Umbilical cord (tissue), 2 donors: ENCODE results near the gene SOWAHD. TPM values are rescaled to one million over a fixed set of nuclear protein-coding genes. Genes with fewer than 3 reads are reported as not detected.
"Not testable (repeated sequence)": the region's sequence is repeated elsewhere in the genome, so short reads cannot be mapped to it uniquely, and the experiment has no call there.

ENCODE experiments used
- DNase-seq: peaks from one replicate; pipeline ENCODE4 v3.0.0-alpha.2; 2015; ENCODE audit warnings: low spot score
- total RNA-seq: library from RNA; depleted of rRNA; stranded (reverse); fragments of >200 nt; gene quantifications from one replicate; pipeline ENCODE4 v1.2.3, GENCODE V29; 2014; ENCODE audit warnings: low replicate concordance; ENCODE audit not compliant: insufficient read depth

Gene SOWAHD
- total RNA-seq, 1 donor from 2014 or later = 0.72 TPM

GRCh38 chrX:119758731-119759247 lies 401 bp downstream of the SOWAHD start:
- no peak for DNase-seq

DNA sequence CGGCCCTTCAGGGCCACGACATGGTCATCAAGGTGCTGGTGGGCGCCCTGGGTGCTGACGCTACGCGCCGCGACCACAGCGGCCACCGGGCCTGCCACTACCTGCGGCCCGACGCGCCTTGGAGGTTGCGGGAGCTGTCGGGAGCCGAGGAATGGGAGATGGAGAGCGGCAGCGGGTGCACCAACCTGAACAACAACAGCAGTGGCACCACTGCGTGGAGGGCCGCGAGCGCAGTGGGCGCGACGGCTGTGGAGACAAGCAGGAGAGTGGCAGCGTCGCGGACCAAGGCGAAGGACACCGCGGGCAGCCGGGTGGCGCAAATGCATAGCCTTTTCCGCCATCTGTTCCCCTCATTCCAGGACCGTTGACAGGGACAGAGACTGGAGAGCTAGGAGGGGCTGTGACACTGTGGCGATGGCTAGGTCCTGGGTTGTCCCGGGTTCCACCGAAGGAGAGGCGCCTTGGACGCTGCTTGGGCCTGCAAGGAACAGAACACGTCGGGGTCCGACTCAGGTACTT lies 919 bp downstream of the SOWAHD start:
- no peak for DNase-seq

DNA sequence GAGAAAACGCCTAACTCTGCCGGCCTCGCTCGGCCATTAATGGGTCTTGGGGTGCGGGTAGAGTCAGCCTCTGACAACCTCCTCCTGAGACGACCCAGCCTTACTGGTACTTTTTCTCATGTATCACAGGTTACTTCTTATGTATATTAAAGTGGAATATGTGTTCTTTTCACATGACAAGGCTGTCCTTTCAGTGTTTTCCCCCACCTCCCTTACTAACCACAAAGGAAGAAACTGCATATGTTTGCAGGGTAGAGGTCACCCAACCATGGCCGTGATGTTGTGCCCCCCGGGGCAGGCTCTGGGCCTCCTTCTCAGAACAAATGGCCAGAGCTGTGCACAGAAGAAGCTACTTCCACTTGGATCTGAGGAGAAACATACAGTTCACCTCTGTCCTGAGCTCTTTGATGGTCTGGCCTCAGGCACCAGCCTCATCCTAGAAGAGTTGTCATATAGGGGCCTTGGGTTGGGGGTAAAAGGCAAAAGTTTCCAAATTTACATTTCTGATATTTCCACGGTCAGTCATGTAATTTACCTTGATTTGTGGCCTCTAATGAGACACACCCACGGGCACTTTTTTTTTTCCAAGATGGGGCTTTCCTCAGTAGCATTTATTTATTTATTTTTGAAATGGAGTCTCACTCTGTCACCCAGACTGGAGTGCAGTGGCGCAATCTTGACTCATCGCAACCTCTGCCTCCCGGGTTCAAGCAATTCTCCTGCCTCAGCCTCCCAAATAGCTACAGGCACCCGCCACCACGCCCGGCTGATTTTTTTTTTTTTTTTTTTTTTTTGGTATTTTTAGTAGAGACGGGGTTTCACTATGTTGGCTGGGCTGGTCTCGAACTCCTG lies 1.9 kb downstream of the SOWAHD start:
- no peak for DNase-seq

DNA sequence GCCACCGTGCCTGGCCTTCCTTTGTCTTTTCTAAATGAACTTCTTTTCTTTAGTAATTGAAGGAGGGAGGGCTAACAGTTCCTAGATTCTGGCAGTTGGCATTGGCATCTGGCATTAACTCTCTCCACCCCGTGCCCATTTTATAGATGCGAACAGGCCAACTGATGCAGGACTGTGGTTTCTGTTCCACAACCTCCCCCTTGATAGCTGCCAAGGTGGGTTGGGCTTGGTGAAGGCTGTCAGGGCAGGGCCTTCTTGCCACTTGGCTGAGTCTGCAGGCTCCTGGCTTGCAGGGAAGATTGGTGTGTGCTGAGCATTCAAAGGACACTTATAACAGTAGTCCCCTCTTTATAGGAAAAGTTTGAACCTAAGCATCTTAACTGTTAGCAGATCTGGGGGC lies 4.3 kb downstream of the SOWAHD start:
- no peak for DNase-seq

GRCh38 chrX:119763181-119763580 lies 4.8 kb downstream of the SOWAHD start:
- DNase-seq = peak; percentile 13

DNA sequence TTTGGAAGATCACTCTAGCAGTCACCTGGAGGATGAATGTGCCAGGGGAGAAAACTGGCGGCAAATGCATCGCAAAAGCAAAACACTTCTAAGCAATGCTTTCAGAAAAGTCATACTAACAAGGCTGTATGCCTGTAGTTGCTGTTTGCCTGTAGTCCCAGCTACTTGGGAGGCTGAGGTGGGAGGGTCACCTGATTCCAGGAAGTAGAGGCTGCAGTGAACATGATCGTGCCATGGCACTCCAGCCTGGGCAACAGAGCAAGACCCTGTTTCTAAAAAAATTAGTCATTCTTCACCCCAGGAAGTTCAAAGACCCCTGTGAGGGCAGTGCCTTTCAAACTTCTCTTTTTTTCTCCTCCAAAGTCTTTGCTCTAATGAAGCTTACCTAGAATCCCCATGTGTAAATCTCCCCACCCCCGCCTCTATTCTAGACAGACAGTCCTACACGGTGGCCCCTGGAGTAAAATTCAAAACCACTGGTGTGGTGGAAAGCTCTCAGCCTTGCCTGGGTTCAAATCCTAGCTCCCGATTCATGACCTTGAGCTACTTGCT lies 5.5 kb downstream of the SOWAHD start:
- DNase-seq = no peak

- DNase-seq = not testable (repeated sequence)
These were observed 10.0 kb downstream of the SOWAHD start for GRCh38 chrX:119768436-119768835.

DNA sequence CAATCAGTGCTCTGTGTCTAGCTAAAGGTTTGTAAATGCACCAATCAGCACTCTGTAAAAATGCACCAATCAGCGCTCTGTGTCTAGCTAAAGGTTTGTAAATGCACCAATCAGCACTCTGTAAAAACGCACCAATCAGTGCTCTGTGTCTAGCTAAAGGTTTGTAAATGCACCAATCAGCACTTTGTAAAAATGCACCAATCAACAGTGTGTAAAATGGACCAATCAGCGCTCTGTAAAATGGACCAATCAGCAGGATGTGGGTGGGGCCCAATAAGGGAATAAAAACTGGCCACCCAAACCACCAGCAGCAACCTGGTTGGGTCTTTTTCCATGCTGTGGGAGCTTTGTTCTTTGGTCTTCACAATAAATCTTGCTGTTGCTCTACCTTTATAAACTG lies 11.0 kb downstream of the SOWAHD start:
- not testable (repeated sequence) for DNase-seq

GRCh38 chrX:119775517-119776238 lies 17.3 kb downstream of the SOWAHD start:
- DNase-seq = no peak

GRCh38 chrX:119778829-119779228 lies 20.4 kb downstream of the SOWAHD start:
- DNase-seq = no peak

GRCh38 chrX:119783026-119783425 lies 24.6 kb downstream of the SOWAHD start:
- no peak for DNase-seq

- no peak for DNase-seq
These were observed 26.5 kb downstream of the SOWAHD start for GRCh38 chrX:119784747-119785446.

DNA sequence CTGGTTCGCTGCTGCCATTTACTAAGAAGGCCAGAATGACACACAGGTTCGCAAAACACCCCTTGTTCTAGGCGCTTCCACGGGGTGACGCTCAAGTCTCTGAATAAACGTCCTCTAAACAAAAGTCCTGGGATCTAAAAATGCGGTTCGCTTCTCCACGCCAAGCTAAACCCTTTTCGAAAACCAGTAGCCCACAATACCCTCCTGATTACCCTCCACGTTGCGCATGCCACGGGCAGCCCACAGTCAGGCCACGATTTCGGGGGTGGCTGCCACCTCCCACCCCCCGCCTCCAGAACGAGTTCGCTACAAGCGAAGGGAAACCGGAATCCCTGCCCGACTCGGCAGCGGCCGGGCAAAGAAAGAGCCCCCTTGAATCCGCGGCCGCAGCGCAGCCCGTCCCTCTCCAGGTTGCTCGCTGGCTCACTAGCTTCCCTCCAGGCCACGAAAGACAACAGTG lies 32.6 kb downstream of the SOWAHD start:
- peak; percentile 38 for DNase-seq

DNA sequence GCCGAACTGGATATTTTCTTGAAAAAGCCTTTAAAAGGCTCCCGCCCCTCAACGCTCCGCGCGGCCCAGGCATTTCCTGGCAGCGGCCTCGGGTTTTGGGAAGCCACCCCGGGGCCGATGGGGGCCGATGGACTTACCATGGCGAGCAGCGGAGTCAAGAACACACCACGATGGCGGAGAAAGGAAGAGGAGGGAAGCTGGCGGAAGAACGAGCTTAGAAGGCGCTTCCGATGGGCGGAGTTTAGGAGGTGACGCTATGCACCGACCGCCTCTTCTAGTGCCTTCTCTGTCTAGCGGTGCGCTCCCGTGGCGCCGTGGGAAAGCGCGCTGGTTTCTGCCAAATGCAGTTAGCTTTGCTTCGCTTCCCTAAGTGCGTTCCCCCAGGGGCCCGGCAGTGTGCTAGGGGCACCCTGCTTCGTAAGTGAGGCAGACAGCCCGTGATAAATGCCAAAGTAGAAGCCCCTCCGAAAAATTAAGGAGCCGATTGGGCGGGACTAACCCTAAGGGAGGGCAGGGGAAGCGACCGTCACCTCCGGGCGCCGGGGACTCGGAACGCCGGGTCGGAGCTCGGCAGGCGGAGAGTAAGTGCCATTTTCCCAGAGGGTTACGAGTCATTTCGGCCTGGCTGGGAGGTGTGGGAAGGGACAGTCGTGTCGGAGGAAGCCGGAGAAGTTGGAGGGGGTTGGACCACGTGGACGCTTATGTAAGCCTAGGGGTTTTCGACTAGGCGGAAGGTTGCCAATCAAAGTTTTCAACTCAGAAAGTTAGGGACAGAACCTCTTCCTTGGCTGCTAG lies 33.2 kb downstream of the SOWAHD start, which contains the start of gene RPL39:
Gene RPL39 (minus strand): TSS at position 194 of the 795 bp plus-strand sequence. CDS start 54 bp downstream, at position 140.
- peak; percentile 92 for DNase-seq

- DNase-seq = no peak
These were observed 43.1 kb downstream of the SOWAHD start for GRCh38 chrX:119801253-119802221.

GRCh38 chrX:119802546-119802945 lies 44.2 kb downstream of the SOWAHD start:
- DNase-seq = no peak

- DNase-seq = not testable (repeated sequence)
These were observed 50.1 kb downstream of the SOWAHD start for GRCh38 chrX:119808461-119808860.

GRCh38 chrX:119809185-119809666 lies 50.8 kb downstream of the SOWAHD start:
- peak; percentile 4 for DNase-seq
